PC-3 (cell line): ENCODE results near the gene WDR19. TPM values are rescaled to one million over a fixed set of nuclear protein-coding genes. Genes with fewer than 3 reads are reported as not detected.

Source experiments
- ATAC-seq: fragments of 200-7000 bp; cut with Tn5 transposase; 2 replicates; pipeline ENCODE4 v1.9.1; 2020; ENCODE audit warnings: mild to moderate bottlenecking, moderate library complexity
- Bru-seq: library from RNA; stranded (reverse); fragments of 400-500 nt; gene quantifications from one replicate; lab custom pipeline; 2021; lab: Mats Ljungman, UMichigan
- BruChase-seq, 2 experiments: library from RNA; stranded (reverse); fragments of 400-500 nt; gene quantifications; one replicate each; lab custom pipeline; 2021; lab: Mats Ljungman, UMichigan
- BruUV-seq: library from RNA; stranded (reverse); fragments of 400-500 nt; replicated peaks from 2 replicates; lab custom pipeline; 2021; lab: Mats Ljungman, UMichigan
- CTCF ChIA-PET: fragments of 300-600 bp; sonication (Branson Sonifier 250); formaldehyde crosslinking; loops from one replicate; lab custom pipeline; 2022; ENCODE audit warnings: antibody characterized with exemption; lab: Charles Lee
- POLR2A ChIA-PET: fragments of 300-600 bp; sonication (Branson Sonifier 250); formaldehyde crosslinking; loops from one replicate; lab custom pipeline; 2022; ENCODE audit warnings: antibody characterized with exemption; ENCODE audit not compliant: unreplicated experiment; lab: Charles Lee
- DNase-seq: peaks from one replicate; pipeline ENCODE4 v3.0.0-alpha.2; 2015
- H2AFZ ChIP-seq: fragments of 300-600 bp; sonication (generic); 2 replicates; pipeline ENCODE4 v1.6.0; 2016; ENCODE audit warnings: antibody characterized with exemption, low read length
- H3F3A ChIP-seq: fragments of 300-600 bp; sonication (generic); one replicate; pipeline ENCODE4 v1.6.0; 2017; ENCODE audit warnings: antibody characterized with exemption, low read length, control low read depth, mild to moderate bottlenecking; ENCODE audit not compliant: unreplicated experiment
- H3K27ac ChIP-seq: fragments of 300-600 bp; sonication (generic); 2 replicates; pipeline ENCODE4 v1.5.1; 2016; ENCODE audit warnings: mild to moderate bottlenecking, low read length
- H3K27me3 ChIP-seq: fragments of 300-600 bp; sonication (generic); 2 replicates; pipeline ENCODE4 v1.6.1; 2016; ENCODE audit warnings: low read length, mixed read lengths
- H3K36me3 ChIP-seq: fragments of 300-600 bp; sonication (generic); 2 replicates; pipeline ENCODE4 v1.6.1; 2016; ENCODE audit warnings: low read depth, mixed run types, low read length, mixed read lengths
- H3K4me1 ChIP-seq: fragments of 300-600 bp; sonication (generic); 2 replicates; pipeline ENCODE4 v1.5.1; 2016; ENCODE audit warnings: low read length; ENCODE audit not compliant: insufficient read depth
- H3K4me2 ChIP-seq: fragments of 300-600 bp; sonication (generic); 2 replicates; pipeline ENCODE4 v1.6.0; 2016; ENCODE audit warnings: low read length
- H3K4me3 ChIP-seq: fragments of 300-600 bp; sonication (generic); 2 replicates; pipeline ENCODE4 v1.5.1; 2016; ENCODE audit warnings: mild to moderate bottlenecking, low read length, mixed read lengths
- H3K79me2 ChIP-seq: fragments of 300-600 bp; sonication (generic); 2 replicates; pipeline ENCODE4 v1.6.1; 2017; ENCODE audit warnings: low read length, mixed read lengths
- H3K9ac ChIP-seq: fragments of 300-600 bp; sonication (generic); 2 replicates; pipeline ENCODE4 v1.6.0; 2016; ENCODE audit warnings: mild to moderate bottlenecking, low read length
- H3K9me2 ChIP-seq: fragments of 300-600 bp; sonication (generic); replicated peaks from 2 replicates; pipeline ENCODE4 v1.6.1; 2016; ENCODE audit warnings: mixed run types, low read length, mixed read lengths
- H3K9me3 ChIP-seq: fragments of 300-600 bp; sonication (generic); 2 replicates; pipeline ENCODE4 v1.6.1; 2016; ENCODE audit warnings: low read length, mixed read lengths
- H4K20me1 ChIP-seq: fragments of 300-600 bp; sonication (generic); 2 replicates; pipeline ENCODE4 v1.6.1; 2016; ENCODE audit warnings: low read length, mixed read lengths
- EZH2 ChIP-seq: fragments of 300-600 bp; sonication (generic); IDR thresholded peaks from one replicate; pipeline ENCODE4 v1.6.1; 2017; ENCODE audit warnings: antibody characterized with exemption, mild to moderate bottlenecking, low read length; ENCODE audit not compliant: unreplicated experiment
- EZH2phosphoT487 ChIP-seq: fragments of 300-600 bp; sonication (generic); IDR thresholded peaks from 2 replicates; pipeline ENCODE4 v1.6.1; 2018; ENCODE audit warnings: mild to moderate bottlenecking, antibody characterized with exemption, low read length, borderline replicate concordance
- intact Hi-C: fragments of 100-400 bp; cut with micrococcal nuclease; formaldehyde crosslinking; loops from 2 replicates; pipeline ENCODE4 v1.9.0; 2023
- long read RNA-seq: library from polyadenylated mRNA; unstranded; transcript quantifications from one replicate; pipeline ENCODE4 v2.0.0, GENCODE V29; 2021; ENCODE audit not compliant: unreplicated experiment
- total RNA-seq: library from RNA; depleted of rRNA; stranded (reverse); fragments of >200 nt; gene quantifications from 2 replicates; pipeline ENCODE4 v1.2.3, GENCODE V29; 2014; rRNA removed
- TF ChIP-seq, protein P1 (sequence below): fragments of 300-600 bp; sonication (generic); conservative IDR thresholded peaks from 2 replicates; pipeline ENCODE4 v1.5.1; 2017; ENCODE audit warnings: antibody characterized with exemption, low read depth, mild to moderate bottlenecking, low read length

WDR19 gene
- total RNA-seq = 11.0 and 16.7 TPM in 2 replicates
- percentile 60 among the genes with signal in this experiment for Bru-seq, nascent RNA
- BruChase-seq, experiment 1, labeled RNA remaining after a 6-hour chase = percentile 63 among the genes with signal in this experiment
- BruChase-seq, experiment 2, labeled RNA remaining after a 2-hour chase = percentile 69 among the genes with signal in this experiment
- long read RNA-seq, full-length matches to known transcripts = 15 of 45 reads
- long read RNA-seq, partial matches to known transcripts = 11 of 45 reads
- long read RNA-seq, other reads (novel, unspliced or antisense) = 19 of 45 reads

GRCh38 chr4:39181905-39182638, at the start of gene WDR19:
TSS of gene WDR19 (plus strand) at chr4:39182529. CDS start at chr4:39182558, 29 bp downstream.
- ATAC-seq = peak; percentile 97
- H3K36me3 ChIP-seq = no peaks in the 10 kb centered on the region
- intact Hi-C loops = loop anchor here (5.0 kb wide), 1 partner anchor 150 kb away; the partner anchor contains the start of gene TMEM156
- no peaks in the 10 kb centered on the region for H3F3A ChIP-seq
- no peaks in the 10 kb centered on the region for H3K79me2 ChIP-seq
- H3K27ac ChIP-seq = no peak within 1 kb of the TSS
- TF ChIP-seq EZH2 = no peak
- TF ChIP-seq, protein P1, sequence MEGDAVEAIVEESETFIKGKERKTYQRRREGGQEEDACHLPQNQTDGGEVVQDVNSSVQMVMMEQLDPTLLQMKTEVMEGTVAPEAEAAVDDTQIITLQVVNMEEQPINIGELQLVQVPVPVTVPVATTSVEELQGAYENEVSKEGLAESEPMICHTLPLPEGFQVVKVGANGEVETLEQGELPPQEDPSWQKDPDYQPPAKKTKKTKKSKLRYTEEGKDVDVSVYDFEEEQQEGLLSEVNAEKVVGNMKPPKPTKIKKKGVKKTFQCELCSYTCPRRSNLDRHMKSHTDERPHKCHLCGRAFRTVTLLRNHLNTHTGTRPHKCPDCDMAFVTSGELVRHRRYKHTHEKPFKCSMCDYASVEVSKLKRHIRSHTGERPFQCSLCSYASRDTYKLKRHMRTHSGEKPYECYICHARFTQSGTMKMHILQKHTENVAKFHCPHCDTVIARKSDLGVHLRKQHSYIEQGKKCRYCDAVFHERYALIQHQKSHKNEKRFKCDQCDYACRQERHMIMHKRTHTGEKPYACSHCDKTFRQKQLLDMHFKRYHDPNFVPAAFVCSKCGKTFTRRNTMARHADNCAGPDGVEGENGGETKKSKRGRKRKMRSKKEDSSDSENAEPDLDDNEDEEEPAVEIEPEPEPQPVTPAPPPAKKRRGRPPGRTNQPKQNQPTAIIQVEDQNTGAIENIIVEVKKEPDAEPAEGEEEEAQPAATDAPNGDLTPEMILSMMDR = peak; percentile 54
- no peak for TF ChIP-seq EZH2phosphoT487
- H3K9me3 ChIP-seq = no peaks in the 10 kb centered on the region
- H3K4me3 ChIP-seq = peak within 1 kb of the TSS; percentile 97
- ChIA-PET CTCF (interaction anchor here (0.6 to 0.7 kb wide), 2 partner anchors 18 to 430 kb away, joined by 3 to 6 read pairs; no protein-coding TSS in a partner anchor), POLR2A (interaction anchor here (0.7 to 1.0 kb wide), 2 partner anchors 233 to 293 kb away, joined by 4 to 9 read pairs; no protein-coding TSS in a partner anchor)
- peak within 1 kb of the TSS; percentile 100 for H2AFZ ChIP-seq
- H4K20me1 ChIP-seq = no peaks in the 10 kb centered on the region
- H3K9me2 ChIP-seq = no peaks in the 10 kb centered on the region
- no peaks in the 10 kb centered on the region for H3K27me3 ChIP-seq
- H3K4me1 ChIP-seq = peaks cover 9% of the 10 kb centered on the region; the same call in 1 of the 2 replicates
- peak; percentile 98 for DNase-seq
- H3K4me2 ChIP-seq = peak within 1 kb of the TSS; percentile 97
- H3K9ac ChIP-seq = peak within 1 kb of the TSS; percentile 81
- no TSS peak for BruUV-seq

DNA sequence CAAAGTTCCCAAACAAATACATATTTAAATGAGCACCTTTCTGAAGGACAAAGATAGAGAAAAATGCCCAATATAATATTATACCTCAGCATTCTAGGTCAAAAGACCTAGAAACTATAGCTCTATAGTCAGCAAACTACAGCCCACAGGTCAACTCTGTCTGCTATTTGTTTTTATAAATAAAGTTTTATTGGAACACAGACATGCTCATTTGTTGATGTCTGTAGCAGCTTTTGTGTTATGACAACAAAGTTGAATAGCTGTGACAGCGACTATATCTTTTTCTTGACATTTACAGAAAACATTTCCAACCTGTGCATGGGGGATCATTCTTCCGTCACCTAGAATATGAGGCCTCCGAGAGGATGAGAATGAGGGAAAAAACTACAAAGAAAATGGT, 48.7 kb upstream of the WDR19 start:
- Histone ChIP-seq H3K9ac (no peak overlapping the region), H3K27ac (no peak overlapping the region), H3K36me3 (no peaks in the 10 kb centered on the region; the same call in 1 of the 2 replicates), H3K79me2 (no peaks in the 10 kb centered on the region), H3K4me3 (no peak overlapping the region), H3F3A (no peaks in the 10 kb centered on the region), H3K4me1 (peaks cover 7% of the 10 kb centered on the region), H3K27me3 (no peaks in the 10 kb centered on the region), H3K4me2 (no peak overlapping the region), H2AFZ (no peak overlapping the region), H3K9me2 (no peaks in the 10 kb centered on the region), H4K20me1 (no peaks in the 10 kb centered on the region), H3K9me3 (no peaks in the 10 kb centered on the region)
- intact Hi-C loops = loop anchor here (2.0 kb wide), 1 partner anchor 87 kb away; no protein-coding TSS in a partner anchor
- TF ChIP-seq EZH2 (no peak), EZH2phosphoT487 (no peak)
- TF ChIP-seq, protein P1 = no peak
- ChIA-PET POLR2A (interaction anchor here (0.6 kb wide), 1 partner anchor 180 kb away, joined by 4 read pairs; no protein-coding TSS in a partner anchor), CTCF (interaction anchor here (2.0 kb wide), 1 partner anchor 231 kb away, joined by 18 read pairs; no protein-coding TSS in a partner anchor)
- ATAC-seq (no peak), DNase-seq (no peak)
- BruUV-seq = no TSS peak
